ENCODE results near the gene IL12RB2.

IL12RB2 gene

GRCh38 chr1:67312615-67313014 is 4.9 kb downstream of the IL12RB2 start:
- no peak for DNase-seq (ENCODE audit: low read depth)
- H3K4me3 ChIP-seq (ENCODE audit: low read depth, low read length) = no peak overlapping the region
- TF ChIP-seq CTCF (IDR thresholded peaks at IDR 0.05; ENCODE audit: control insufficient read depth, extremely low read depth, insufficient read depth) = no peak

GRCh38 chr1:67313934-67314671 is 6.4 kb downstream of the IL12RB2 start:
- DNase-seq (ENCODE audit: low read depth) = no peak
- TF ChIP-seq CTCF (IDR thresholded peaks at IDR 0.05; ENCODE audit: control insufficient read depth, extremely low read depth, insufficient read depth) = no peak
- H3K4me3 ChIP-seq (ENCODE audit: low read depth, low read length) = no peak overlapping the region

GRCh38 chr1:67314696-67315095 is 7.0 kb downstream of the IL12RB2 start:
- H3K4me3 ChIP-seq (ENCODE audit: low read depth, low read length) = no peak overlapping the region
- no peak for TF ChIP-seq CTCF (IDR thresholded peaks at IDR 0.05; ENCODE audit: control insufficient read depth, extremely low read depth, insufficient read depth)
- no peak for DNase-seq (ENCODE audit: low read depth)

- no peak overlapping the region for H3K4me3 ChIP-seq (ENCODE audit: low read depth, low read length)
- DNase-seq (ENCODE audit: low read depth) = no peak
- TF ChIP-seq CTCF (IDR thresholded peaks at IDR 0.05; ENCODE audit: control insufficient read depth, extremely low read depth, insufficient read depth) = no peak
Measured at GRCh38 chr1:67316180-67316902, 8.7 kb downstream of the IL12RB2 start.

- DNase-seq (ENCODE audit: low read depth) = no peak
- no peak overlapping the region for H3K4me3 ChIP-seq (ENCODE audit: low read depth, low read length)
- TF ChIP-seq CTCF (IDR thresholded peaks at IDR 0.05; ENCODE audit: control insufficient read depth, extremely low read depth, insufficient read depth) = no peak
Measured at GRCh38 chr1:67316918-67317317, 9.2 kb downstream of the IL12RB2 start.

GRCh38 chr1:67317803-67318202 is 10.1 kb downstream of the IL12RB2 start:
- no peak for DNase-seq (ENCODE audit: low read depth)
- no peak for TF ChIP-seq CTCF (IDR thresholded peaks at IDR 0.05; ENCODE audit: control insufficient read depth, extremely low read depth, insufficient read depth)
- H3K4me3 ChIP-seq (ENCODE audit: low read depth, low read length) = no peak overlapping the region

Measured in LNCaP clone FGC (cell line).